Calu3 (cell line): ENCODE measurements around the gene LSAMP. TPM values are rescaled to one million over a fixed set of nuclear protein-coding genes. Genes with fewer than 3 reads are reported as not detected.

Source experiments
- BruUV-seq: library from RNA; stranded (reverse); fragments of 400-500 nt; replicated peaks from 2 replicates; lab custom pipeline; 2021; lab: Mats Ljungman, UMichigan
- CTCF ChIA-PET: fragments of 300-600 bp; sonication (Branson Sonifier 250); formaldehyde crosslinking; loops from one replicate; lab custom pipeline; 2022; ENCODE audit warnings: antibody characterized with exemption; lab: Charles Lee
- DNase-seq: peaks from one replicate; pipeline ENCODE4 v3.0.0; 2022
- H3K27ac Mint-ChIP-seq: one replicate; pipeline ENCODE4 v1.8.0; 2022; ENCODE audit warnings: mixed read lengths; ENCODE audit not compliant: unreplicated experiment
- H3K27me3 Mint-ChIP-seq: one replicate; pipeline ENCODE4 v1.8.0; 2022; ENCODE audit warnings: mixed read lengths; ENCODE audit not compliant: unreplicated experiment
- H3K36me3 Mint-ChIP-seq: one replicate; pipeline ENCODE4 v1.8.0; 2022; ENCODE audit warnings: mild to moderate bottlenecking, moderate library complexity, mixed read lengths; ENCODE audit not compliant: insufficient read depth, unreplicated experiment
- H3K4me1 Mint-ChIP-seq: one replicate; pipeline ENCODE4 v1.8.0; 2022; ENCODE audit warnings: mild to moderate bottlenecking, low read depth, mixed read lengths; ENCODE audit not compliant: unreplicated experiment
- H3K4me3 Mint-ChIP-seq: one replicate; pipeline ENCODE4 v1.8.0; 2022; ENCODE audit warnings: mild to moderate bottlenecking, low read depth, moderate library complexity, mixed read lengths; ENCODE audit not compliant: unreplicated experiment
- H3K9me3 Mint-ChIP-seq: one replicate; pipeline ENCODE4 v1.8.0; 2022; ENCODE audit warnings: low read depth, mixed read lengths; ENCODE audit not compliant: unreplicated experiment
- intact Hi-C: fragments of 100-400 bp; cut with micrococcal nuclease; formaldehyde crosslinking; loops from one replicate; pipeline ENCODE4 v1.10.0; 2022; ENCODE audit not compliant: unreplicated experiment
- total RNA-seq: library from RNA; stranded (reverse); gene quantifications from 2 replicates; pipeline ENCODE4 v1.2.3, GENCODE V29; 2022
- TF ChIP-seq, protein P1 (sequence below): fragments of 200-600 bp; IDR thresholded peaks from one replicate; pipeline ENCODE4 v1.8.0; 2022; ENCODE audit warnings: antibody characterized with exemption; ENCODE audit not compliant: unreplicated experiment

LSAMP gene
- total RNA-seq, 1 experiment from 2014 or later: 0.90 TPM

DNA sequence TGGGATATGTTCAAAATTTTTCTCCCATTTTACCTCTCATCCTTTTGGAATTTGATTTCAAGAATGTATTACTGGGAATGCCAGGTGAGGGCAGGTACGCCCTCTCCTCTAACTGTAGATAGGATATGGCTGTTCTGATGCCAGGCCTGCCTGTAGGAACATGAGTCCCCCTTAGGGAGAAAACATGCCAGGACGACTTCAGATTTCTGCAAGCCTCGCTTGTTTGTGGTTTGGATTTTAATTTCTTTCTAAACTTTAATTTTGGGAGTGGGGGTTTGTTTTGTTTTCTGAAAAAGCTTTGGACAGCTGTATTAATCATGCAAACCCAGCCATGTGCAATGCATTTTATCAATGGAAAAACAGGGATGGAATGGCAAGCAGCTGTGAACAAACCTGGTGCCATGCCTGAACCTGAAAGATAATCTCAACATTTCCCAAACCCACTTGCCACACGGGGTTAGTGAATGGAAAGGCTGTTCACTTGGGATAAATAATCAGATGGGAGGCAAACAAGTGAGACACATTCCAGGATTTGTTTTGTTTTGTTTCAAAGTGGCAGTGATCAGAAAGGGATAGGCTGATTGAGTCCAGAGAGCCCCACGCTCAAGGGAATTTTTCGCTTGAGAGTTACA lies 614.4 kb downstream of the LSAMP start:
- no TSS peak for BruUV-seq
- Mint-ChIP-seq H3K9me3 (no peaks in the 10 kb centered on the region), H3K36me3 (no peaks in the 10 kb centered on the region), H3K4me3 (no peak overlapping the region), H3K27ac (no peak overlapping the region), H3K27me3 (no peaks in the 10 kb centered on the region), H3K4me1 (peaks cover 6% of the 10 kb centered on the region)
- intact Hi-C loops: no loop called here
- DNase-seq: no peak
- CTCF ChIA-PET: no interaction called here
- TF ChIP-seq, protein P1, sequence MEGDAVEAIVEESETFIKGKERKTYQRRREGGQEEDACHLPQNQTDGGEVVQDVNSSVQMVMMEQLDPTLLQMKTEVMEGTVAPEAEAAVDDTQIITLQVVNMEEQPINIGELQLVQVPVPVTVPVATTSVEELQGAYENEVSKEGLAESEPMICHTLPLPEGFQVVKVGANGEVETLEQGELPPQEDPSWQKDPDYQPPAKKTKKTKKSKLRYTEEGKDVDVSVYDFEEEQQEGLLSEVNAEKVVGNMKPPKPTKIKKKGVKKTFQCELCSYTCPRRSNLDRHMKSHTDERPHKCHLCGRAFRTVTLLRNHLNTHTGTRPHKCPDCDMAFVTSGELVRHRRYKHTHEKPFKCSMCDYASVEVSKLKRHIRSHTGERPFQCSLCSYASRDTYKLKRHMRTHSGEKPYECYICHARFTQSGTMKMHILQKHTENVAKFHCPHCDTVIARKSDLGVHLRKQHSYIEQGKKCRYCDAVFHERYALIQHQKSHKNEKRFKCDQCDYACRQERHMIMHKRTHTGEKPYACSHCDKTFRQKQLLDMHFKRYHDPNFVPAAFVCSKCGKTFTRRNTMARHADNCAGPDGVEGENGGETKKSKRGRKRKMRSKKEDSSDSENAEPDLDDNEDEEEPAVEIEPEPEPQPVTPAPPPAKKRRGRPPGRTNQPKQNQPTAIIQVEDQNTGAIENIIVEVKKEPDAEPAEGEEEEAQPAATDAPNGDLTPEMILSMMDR: no peak

DNA sequence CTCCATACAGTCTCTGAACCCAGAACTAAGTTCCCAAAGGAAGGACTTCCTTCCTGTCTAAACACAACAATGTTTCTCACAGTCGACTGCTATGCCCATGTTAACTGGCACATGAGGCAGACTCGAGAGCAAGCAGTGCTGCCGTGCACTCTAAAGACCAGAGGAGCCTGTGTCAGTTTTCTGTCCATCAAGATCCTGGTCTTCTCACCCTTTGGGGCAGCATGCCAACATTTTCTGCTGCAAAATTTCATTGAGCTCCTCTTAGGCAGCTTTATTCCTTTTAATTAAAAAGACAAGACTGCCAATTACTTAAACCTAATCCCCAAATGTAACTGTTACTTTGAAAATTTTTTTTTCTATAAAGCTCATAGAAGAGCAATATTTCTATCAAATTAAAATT lies 616.9 kb downstream of the LSAMP start:
- TF ChIP-seq, protein P1: no peak
- Mint-ChIP-seq H3K36me3 (no peaks in the 10 kb centered on the region), H3K27me3 (no peaks in the 10 kb centered on the region), H3K4me1 (no peaks in the 10 kb centered on the region), H3K4me3 (no peak overlapping the region), H3K27ac (no peak overlapping the region), H3K9me3 (no peaks in the 10 kb centered on the region)
- intact Hi-C loops: no loop called here
- no peak for DNase-seq
- CTCF ChIA-PET: no interaction called here
- no TSS peak for BruUV-seq

DNA sequence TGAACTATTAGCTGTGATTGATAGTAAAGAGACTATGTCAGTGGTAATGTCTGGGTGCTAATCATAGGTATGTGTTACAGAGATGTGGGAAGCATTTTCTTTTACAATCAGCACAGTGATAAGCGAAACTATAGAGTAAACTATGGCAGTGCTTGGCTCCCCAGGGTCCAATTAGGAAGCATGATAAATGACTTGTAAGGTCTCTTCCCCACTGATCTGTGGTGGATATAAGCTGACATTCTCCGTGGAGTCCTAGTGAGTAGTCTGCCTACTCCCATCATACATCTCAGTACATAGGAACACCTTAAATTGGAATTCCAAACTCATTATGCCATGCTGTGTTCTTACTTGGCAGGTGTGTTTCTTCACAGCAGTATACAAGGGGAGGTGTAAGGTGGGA lies 617.8 kb downstream of the LSAMP start:
- no TSS peak for BruUV-seq
- H3K4me3 Mint-ChIP-seq: no peak overlapping the region
- DNase-seq: no peak
- TF ChIP-seq, protein P1: no peak
- CTCF ChIA-PET: interaction anchor here (0.6 to 0.7 kb wide), 2 partner anchors 580 to 1186 kb away, joined by 3 read pairs; no protein-coding TSS in a partner anchor
- H3K36me3 Mint-ChIP-seq: peaks cover 1% of the 10 kb centered on the region
- H3K27me3 Mint-ChIP-seq: no peaks in the 10 kb centered on the region
- intact Hi-C loops: no loop called here
- H3K27ac Mint-ChIP-seq: no peak overlapping the region
- no peaks in the 10 kb centered on the region for H3K9me3 Mint-ChIP-seq
- H3K4me1 Mint-ChIP-seq: no peaks in the 10 kb centered on the region

DNA sequence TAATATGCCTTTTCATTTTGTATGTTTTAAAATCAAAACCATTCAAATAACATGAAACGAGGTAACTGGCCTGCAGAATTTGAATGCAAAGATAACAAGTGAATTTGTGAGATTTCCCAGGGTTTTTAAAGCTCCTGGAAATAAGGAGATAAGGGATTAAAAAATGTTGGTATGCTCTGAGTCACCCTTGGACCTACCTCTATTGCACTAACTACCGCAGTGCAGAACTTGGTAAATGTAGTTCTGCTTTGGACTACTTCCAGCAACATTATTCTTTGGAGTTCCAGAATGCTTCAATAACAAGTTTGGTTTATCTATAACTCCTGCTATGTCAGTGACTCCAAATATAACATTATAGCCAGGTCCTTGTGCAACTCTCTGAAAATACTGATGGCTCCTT lies 620.2 kb downstream of the LSAMP start:
- TF ChIP-seq, protein P1: no peak

More for the DNA sequence above, 620.2 kb downstream of the LSAMP start:
- Mint-ChIP-seq H3K9me3 (no peaks in the 10 kb centered on the region), H3K4me1 (no peaks in the 10 kb centered on the region), H3K27me3 (no peaks in the 10 kb centered on the region), H3K36me3 (peaks cover 5% of the 10 kb centered on the region), H3K27ac (no peak overlapping the region), H3K4me3 (no peak overlapping the region)
- DNase-seq: no peak
- no TSS peak for BruUV-seq
- intact Hi-C loops: no loop called here
- CTCF ChIA-PET: no interaction called here
